Colonic mucosa (tissue), 4 donors: Measurements from ENCODE around the gene UBE3B. TPM values are rescaled to one million over a fixed set of nuclear protein-coding genes. Genes with fewer than 3 reads are reported as not detected.

Experiments
- DNase-seq: peaks from one replicate; pipeline ENCODE4 v3.0.0-alpha.2; 2020
- H3K27ac ChIP-seq: fragments of 200-600 bp; one replicate; pipeline ENCODE4 v1.8.0; 2021
- H3K27me3 ChIP-seq: fragments of 200-600 bp; one replicate; pipeline ENCODE4 v1.8.0; 2021
- H3K36me3 ChIP-seq: fragments of 200-600 bp; one replicate; pipeline ENCODE4 v1.8.0; 2021
- H3K4me1 ChIP-seq: fragments of 200-600 bp; one replicate; pipeline ENCODE4 v1.8.0; 2021; ENCODE audit warnings: mild to moderate bottlenecking
- H3K4me3 ChIP-seq: fragments of 200-600 bp; one replicate; pipeline ENCODE4 v1.8.0; 2021
- H3K9ac ChIP-seq, 2 donors: one replicate each; pipeline ENCODE4 v1.7.0; 2013; ENCODE audit warnings: control low read depth in 2 of 2, low read depth in 2 of 2, low read length in 2 of 2
- H3K9me3 ChIP-seq: fragments of 200-600 bp; one replicate; pipeline ENCODE4 v1.8.0; 2021
- intact Hi-C: fragments of 100-400 bp; cut with DNase I; formaldehyde crosslinking; loops from one replicate; pipeline ENCODE4 v1.14.1; 2022
- total RNA-seq, 2 donors: library from RNA; stranded (reverse); fragmentation: NEBNext Ultra II Directional in 1 of 2; extraction: Animal tissue kit (Norgen Biotek cat#: 25700) in 1 of 2; gene quantifications; one replicate each; pipeline ENCODE4 v1.2.1, GENCODE V29; 2021
- TF ChIP-seq, protein P1 (sequence below): fragments of 200-600 bp; IDR thresholded peaks from one replicate; pipeline ENCODE4 v1.8.0; 2022; ENCODE audit warnings: antibody characterized with exemption, mild to moderate bottlenecking
- donor health status: healthy.
- donor health status: DM: no; HTN: no; CAD: no.
- donor health status: DM: no; HTN: no; CAD: no.

UBE3B gene
- total RNA-seq, 2 donors from 2014 or later, result 44.6 to 52.0 TPM

DNA sequence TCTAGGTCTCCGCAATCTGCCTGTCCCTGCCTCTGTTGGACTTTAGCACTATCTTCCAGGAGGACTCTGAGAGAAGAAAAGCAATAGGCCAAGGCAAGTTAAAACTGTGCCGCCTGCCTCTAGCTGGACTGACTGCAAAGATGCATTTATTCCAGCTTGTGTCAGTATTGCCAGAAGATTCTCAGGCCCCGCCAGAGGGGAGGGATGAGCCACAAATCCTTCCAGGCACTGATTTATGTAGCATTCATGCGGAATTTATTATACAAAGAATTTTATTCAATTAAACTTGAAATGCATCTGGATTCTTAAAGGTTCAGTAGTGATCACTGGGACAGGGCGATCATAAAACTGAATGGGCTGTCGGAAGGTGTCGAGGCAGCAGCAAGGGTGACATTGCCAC is 76.0 kb downstream of the UBE3B start:
- H3K27me3 ChIP-seq, result peaks cover 9% of the 10 kb centered on the region
- DNase-seq, result no peak
- no peak overlapping the region for H3K4me3 ChIP-seq
- intact Hi-C loops, result no loop called here
- no peaks in the 10 kb centered on the region for H3K9me3 ChIP-seq
- no peak overlapping the region for H3K27ac ChIP-seq
- H3K36me3 ChIP-seq, result no peaks in the 10 kb centered on the region
- no peak overlapping the region for H3K9ac ChIP-seq
- TF ChIP-seq, protein P1, sequence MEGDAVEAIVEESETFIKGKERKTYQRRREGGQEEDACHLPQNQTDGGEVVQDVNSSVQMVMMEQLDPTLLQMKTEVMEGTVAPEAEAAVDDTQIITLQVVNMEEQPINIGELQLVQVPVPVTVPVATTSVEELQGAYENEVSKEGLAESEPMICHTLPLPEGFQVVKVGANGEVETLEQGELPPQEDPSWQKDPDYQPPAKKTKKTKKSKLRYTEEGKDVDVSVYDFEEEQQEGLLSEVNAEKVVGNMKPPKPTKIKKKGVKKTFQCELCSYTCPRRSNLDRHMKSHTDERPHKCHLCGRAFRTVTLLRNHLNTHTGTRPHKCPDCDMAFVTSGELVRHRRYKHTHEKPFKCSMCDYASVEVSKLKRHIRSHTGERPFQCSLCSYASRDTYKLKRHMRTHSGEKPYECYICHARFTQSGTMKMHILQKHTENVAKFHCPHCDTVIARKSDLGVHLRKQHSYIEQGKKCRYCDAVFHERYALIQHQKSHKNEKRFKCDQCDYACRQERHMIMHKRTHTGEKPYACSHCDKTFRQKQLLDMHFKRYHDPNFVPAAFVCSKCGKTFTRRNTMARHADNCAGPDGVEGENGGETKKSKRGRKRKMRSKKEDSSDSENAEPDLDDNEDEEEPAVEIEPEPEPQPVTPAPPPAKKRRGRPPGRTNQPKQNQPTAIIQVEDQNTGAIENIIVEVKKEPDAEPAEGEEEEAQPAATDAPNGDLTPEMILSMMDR, result no peak
- peaks cover 2% of the 10 kb centered on the region for H3K4me1 ChIP-seq

DNA sequence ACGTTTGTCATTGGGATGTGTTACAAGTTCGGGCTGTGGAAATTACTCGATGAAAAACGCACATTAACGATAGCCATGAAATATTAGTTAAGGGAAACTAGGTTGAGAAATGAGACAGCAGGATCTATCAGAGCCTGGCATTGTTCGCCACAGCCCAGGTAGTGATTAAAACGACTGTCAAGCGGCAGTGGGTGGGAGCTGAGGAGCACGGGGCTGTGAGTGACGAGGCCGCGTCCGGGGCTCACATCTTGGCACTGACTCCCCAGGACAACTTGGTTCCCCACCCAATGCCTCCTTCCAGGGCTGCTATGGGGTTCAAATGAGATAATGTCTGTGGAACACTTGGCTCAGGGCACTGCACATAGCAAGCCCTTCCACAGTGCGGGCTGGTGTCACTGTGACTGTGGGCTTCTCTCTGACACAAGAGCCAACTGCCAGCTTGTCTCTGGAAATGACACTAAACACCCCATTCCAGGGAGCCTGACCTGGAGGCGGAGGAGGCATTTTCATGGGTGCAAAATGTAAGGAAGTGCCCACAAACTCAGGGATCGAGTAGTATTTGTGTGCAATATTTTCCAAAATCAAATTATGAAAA is 76.6 kb downstream of the UBE3B start:
- peaks cover 9% of the 10 kb centered on the region for H3K27me3 ChIP-seq

DNA sequence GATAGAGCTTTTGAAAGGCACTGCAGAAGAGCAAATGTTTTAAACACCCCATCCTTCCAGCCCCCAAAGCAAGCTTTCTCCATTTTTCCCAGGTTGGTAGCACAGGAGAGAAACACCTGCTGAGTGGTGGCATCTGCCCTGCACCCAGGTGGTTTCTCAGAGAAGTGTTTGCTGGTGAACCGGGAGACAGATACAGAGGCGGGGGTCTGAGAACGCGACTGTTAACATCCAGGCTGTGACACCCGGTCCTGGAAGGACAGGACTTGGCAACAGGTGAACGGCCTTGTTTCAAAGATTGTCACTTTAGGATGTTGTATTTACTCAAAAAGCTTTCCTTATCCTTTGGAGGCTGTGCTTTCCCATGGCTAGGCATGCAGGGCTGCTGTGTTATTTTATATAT is 77.3 kb downstream of the UBE3B start:
- H3K9ac ChIP-seq, result no peak overlapping the region
- H3K4me1 ChIP-seq, result peaks cover 3% of the 10 kb centered on the region
- no peak overlapping the region for H3K4me3 ChIP-seq
- no peak overlapping the region for H3K27ac ChIP-seq
- TF ChIP-seq, protein P1, result no peak
- no peaks in the 10 kb centered on the region for H3K9me3 ChIP-seq
- peaks cover 9% of the 10 kb centered on the region for H3K27me3 ChIP-seq
- DNase-seq, result no peak
- H3K36me3 ChIP-seq, result no peaks in the 10 kb centered on the region
- intact Hi-C loops, result no loop called here

More for the DNA sequence above, 76.6 kb downstream of the UBE3B start:
- no peak overlapping the region for H3K27ac ChIP-seq
- H3K36me3 ChIP-seq, result no peaks in the 10 kb centered on the region
- no peak for DNase-seq
- H3K9ac ChIP-seq, result no peak overlapping the region
- TF ChIP-seq, protein P1, result no peak
- intact Hi-C loops, result no loop called here
- H3K4me3 ChIP-seq, result no peak overlapping the region
- H3K9me3 ChIP-seq, result no peaks in the 10 kb centered on the region
- peaks cover 3% of the 10 kb centered on the region for H3K4me1 ChIP-seq

DNA sequence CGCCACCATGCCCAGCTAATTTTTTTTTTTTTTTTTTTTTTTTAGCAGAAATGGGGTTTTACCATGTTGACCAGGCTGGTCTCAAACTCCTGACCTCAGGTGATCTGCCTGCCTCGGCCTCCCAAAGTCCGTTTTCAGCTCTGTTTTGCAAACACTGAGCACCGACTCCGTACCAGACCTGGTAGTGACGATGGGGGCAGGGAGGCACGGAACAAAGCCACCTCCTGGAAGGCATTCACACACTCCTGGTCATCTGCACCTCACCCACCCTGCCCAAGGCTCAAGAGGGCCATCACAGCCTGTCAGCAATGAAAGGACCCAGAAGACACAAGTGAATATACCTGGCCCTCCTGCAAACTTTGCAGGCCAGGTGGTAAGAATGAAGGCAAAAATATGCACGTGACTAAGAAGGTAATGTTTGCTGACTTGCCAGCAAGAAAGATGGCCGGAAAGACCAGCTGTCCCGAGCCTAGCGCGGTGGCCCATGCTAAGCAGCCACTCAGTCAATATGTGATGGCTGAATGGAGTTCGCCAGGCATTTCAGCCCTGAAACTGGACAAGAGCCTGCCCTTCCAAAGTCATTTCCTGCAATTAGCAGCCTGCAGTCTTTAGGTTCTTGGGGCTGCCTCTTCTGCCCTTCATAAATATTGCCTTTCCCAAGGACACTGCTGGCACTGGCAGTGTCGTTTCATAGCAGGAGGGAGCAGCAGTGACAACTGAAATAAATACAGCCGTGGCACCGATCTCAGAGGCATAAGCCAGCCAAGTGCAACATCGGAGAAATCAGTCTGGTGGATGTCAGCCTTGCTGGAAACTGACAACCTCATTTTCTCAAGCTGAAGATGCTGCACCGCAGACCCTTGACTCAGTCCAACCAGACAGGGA is 78.2 kb downstream of the UBE3B start:
- Histone ChIP-seq H3K4me1 (peaks cover 3% of the 10 kb centered on the region), H3K9me3 (no peaks in the 10 kb centered on the region)
- no peak for DNase-seq

DNA sequence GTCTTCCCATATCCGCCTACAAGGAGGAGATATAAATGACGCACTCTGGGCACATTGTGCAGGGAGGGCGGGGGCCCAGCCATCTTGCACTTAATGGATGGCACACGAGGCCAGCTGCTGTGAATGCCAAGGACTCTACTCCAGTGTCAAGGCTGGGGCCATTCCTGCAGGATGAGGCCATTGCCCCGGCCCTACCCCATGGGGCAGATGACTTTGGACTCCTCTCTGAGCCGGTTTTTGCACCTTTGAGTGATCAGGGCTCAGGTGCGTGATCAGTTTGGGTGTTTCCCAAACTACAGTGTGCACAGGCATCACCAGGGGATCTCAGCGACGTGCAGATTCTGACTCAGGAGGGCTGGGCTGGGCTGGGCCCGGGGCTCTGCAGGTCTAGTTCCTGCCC is 79.8 kb downstream of the UBE3B start:
- Histone ChIP-seq H3K9ac (no peak overlapping the region), H3K4me3 (no peak overlapping the region), H3K4me1 (peaks cover 3% of the 10 kb centered on the region), H3K36me3 (no peaks in the 10 kb centered on the region), H3K27ac (no peak overlapping the region), H3K27me3 (peaks cover 9% of the 10 kb centered on the region), H3K9me3 (no peaks in the 10 kb centered on the region)
- TF ChIP-seq, protein P1, result no peak
- intact Hi-C loops, result no loop called here
- DNase-seq, result no peak

More for the DNA sequence above, 78.2 kb downstream of the UBE3B start:
- Histone ChIP-seq H3K9ac (no peak overlapping the region), H3K27me3 (peaks cover 9% of the 10 kb centered on the region), H3K27ac (no peak overlapping the region), H3K4me3 (no peak overlapping the region), H3K36me3 (no peaks in the 10 kb centered on the region)
- TF ChIP-seq, protein P1, result no peak
- intact Hi-C loops, result no loop called here
